ENCODE results near the gene GPR3. TPM values are rescaled to one million over a fixed set of nuclear protein-coding genes. Genes with fewer than 3 reads are reported as not detected.

The GPR3 gene
- total and polyA plus RNA-seq, 2 donors from 2014 or later = 0.38 to 0.77 TPM

- Histone ChIP-seq H3K4me3 (ENCODE audit: low read length in 3 of 3) (no peak overlapping the region), H3K27ac (ENCODE audit: low read depth in 2 of 2, low read length in 2 of 2) (no peak overlapping the region), H3K36me3 (ENCODE audit: control insufficient read depth in 2 of 3, insufficient read depth in 3 of 3, low read length in 3 of 3) (peaks cover 14 to 43% (median 39%) of the 10 kb centered on the region in 3 donors), H3K9me3 (ENCODE audit: control insufficient read depth in 2 of 3, insufficient read depth in 1 of 3, low read length in 3 of 3) (no peaks in the 10 kb centered on the region), H3K4me1 (ENCODE audit: control insufficient read depth in 2 of 3, insufficient read depth in 2 of 3, low read depth in 1 of 3, low read length in 3 of 3) (peaks cover 0 to 12% (median 2%) of the 10 kb centered on the region in 3 donors), H3K9ac (ENCODE audit: low read length in 3 of 3) (no peak overlapping the region), H3K27me3 (ENCODE audit: control insufficient read depth, insufficient read depth, low read length) (no peaks in the 10 kb centered on the region)
- FAIRE-seq (no peak), DNase-seq (no peak)
- intact Hi-C loops (cut with DNase I) = no loop called here
- TF ChIP-seq CTCF (IDR thresholded peaks at IDR 0.05; ENCODE audit: borderline replicate concordance, extremely low read depth, insufficient read depth) = no peak
Measured at GRCh38 chr1:27408151-27408550, 15.7 kb downstream of the GPR3 start.

GRCh38 chr1:27409669-27410068, 17.2 kb downstream of the GPR3 start:
- Histone ChIP-seq H3K9me3 (ENCODE audit: control insufficient read depth in 2 of 3, insufficient read depth in 1 of 3, low read length in 3 of 3) (no peaks in the 10 kb centered on the region), H3K27ac (ENCODE audit: low read depth in 2 of 2, low read length in 2 of 2) (no peak overlapping the region), H3K27me3 (ENCODE audit: control insufficient read depth, insufficient read depth, low read length) (no peaks in the 10 kb centered on the region), H3K36me3 (ENCODE audit: control insufficient read depth in 2 of 3, insufficient read depth in 3 of 3, low read length in 3 of 3) (peaks cover 17 to 58% (median 52%) of the 10 kb centered on the region in 3 donors), H3K9ac (ENCODE audit: low read length in 3 of 3) (no peak overlapping the region), H3K4me3 (ENCODE audit: low read length in 3 of 3) (no peak overlapping the region), H3K4me1 (ENCODE audit: control insufficient read depth in 2 of 3, insufficient read depth in 2 of 3, low read depth in 1 of 3, low read length in 3 of 3) (peaks cover 0 to 7% (median 0%) of the 10 kb centered on the region in 3 donors)
- intact Hi-C loops (cut with DNase I) = loop anchor here (10.0 kb wide), 1 partner anchor 205 kb away; no protein-coding TSS in a partner anchor
- TF ChIP-seq CTCF (IDR thresholded peaks at IDR 0.05; ENCODE audit: borderline replicate concordance, extremely low read depth, insufficient read depth) = no peak
- FAIRE-seq (no peak), DNase-seq (no peak)

DNA sequence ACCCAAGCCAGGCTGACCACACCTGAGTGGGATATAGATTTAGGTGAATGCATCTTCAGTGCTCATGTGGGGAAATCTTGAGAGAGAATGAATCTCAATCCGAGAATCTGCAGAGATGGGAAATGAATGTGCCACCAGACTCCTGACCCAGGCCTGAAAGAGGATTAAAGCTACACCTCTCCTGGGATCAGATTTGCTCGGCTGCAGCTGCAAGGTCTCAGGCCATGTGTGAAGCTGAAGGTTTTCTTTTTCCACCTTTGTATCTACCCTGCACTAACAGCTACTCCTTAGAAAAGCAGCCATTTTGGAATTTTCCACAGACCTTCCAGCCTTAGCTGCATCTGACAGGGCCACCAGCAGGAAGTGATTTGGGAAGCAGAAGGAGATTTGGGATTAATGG, 18.3 kb downstream of the GPR3 start:
- no peak overlapping the region for H3K27ac ChIP-seq (ENCODE audit: low read depth in 2 of 2, low read length in 2 of 2)
- no peaks in the 10 kb centered on the region for H3K9me3 ChIP-seq (ENCODE audit: control insufficient read depth in 2 of 3, insufficient read depth in 1 of 3, low read length in 3 of 3)
- no peak overlapping the region for H3K9ac ChIP-seq (ENCODE audit: low read length in 3 of 3)
- H3K4me1 ChIP-seq (ENCODE audit: control insufficient read depth in 2 of 3, insufficient read depth in 2 of 3, low read depth in 1 of 3, low read length in 3 of 3) = peaks cover 0 to 3% (median 0%) of the 10 kb centered on the region in 3 donors
- FAIRE-seq (no peak), DNase-seq (no peak)
- intact Hi-C loops (cut with DNase I) = loop anchor here (10.0 kb wide), 1 partner anchor 204 kb away; no protein-coding TSS in a partner anchor
- H3K4me3 ChIP-seq (ENCODE audit: low read length in 3 of 3) = no peak overlapping the region
- no peaks in the 10 kb centered on the region for H3K27me3 ChIP-seq (ENCODE audit: control insufficient read depth, insufficient read depth, low read length)
- TF ChIP-seq CTCF (IDR thresholded peaks at IDR 0.05; ENCODE audit: borderline replicate concordance, extremely low read depth, insufficient read depth) = no peak
- peaks cover 17 to 68% (median 55%) of the 10 kb centered on the region in 3 donors for H3K36me3 ChIP-seq (ENCODE audit: control insufficient read depth in 2 of 3, insufficient read depth in 3 of 3, low read length in 3 of 3)

GRCh38 chr1:27412502-27412901, 20.1 kb downstream of the GPR3 start:
- DNase-seq = no peak
- no peak overlapping the region for H3K4me3 ChIP-seq (ENCODE audit: low read length in 3 of 3)

More at GRCh38 chr1:27412502-27412901, 20.1 kb downstream of the GPR3 start:
- no peaks in the 10 kb centered on the region for H3K27me3 ChIP-seq (ENCODE audit: control insufficient read depth, insufficient read depth, low read length)
- no peaks in the 10 kb centered on the region for H3K9me3 ChIP-seq (ENCODE audit: control insufficient read depth in 2 of 3, insufficient read depth in 1 of 3, low read length in 3 of 3)
- H3K27ac ChIP-seq (ENCODE audit: low read depth in 2 of 2, low read length in 2 of 2) = no peak overlapping the region
- H3K36me3 ChIP-seq (ENCODE audit: control insufficient read depth in 2 of 3, insufficient read depth in 3 of 3, low read length in 3 of 3) = peaks cover 22 to 72% (median 63%) of the 10 kb centered on the region in 3 donors
- intact Hi-C loops (cut with DNase I) = loop anchor here (10.0 kb wide), 1 partner anchor 202 kb away; no protein-coding TSS in a partner anchor
- no peak overlapping the region for H3K9ac ChIP-seq (ENCODE audit: low read length in 3 of 3)
- no peak for FAIRE-seq
- H3K4me1 ChIP-seq (ENCODE audit: control insufficient read depth in 2 of 3, insufficient read depth in 2 of 3, low read depth in 1 of 3, low read length in 3 of 3) = peaks cover 0 to 6% (median 2%) of the 10 kb centered on the region in 3 donors
- TF ChIP-seq CTCF (IDR thresholded peaks at IDR 0.05; ENCODE audit: borderline replicate concordance, extremely low read depth, insufficient read depth) = no peak
